8988T (cell line): ENCODE data around the gene HPCA.

Experiments used
- DNase-seq: peaks from one replicate; pipeline ENCODE4 v3.0.0; 2011

Gene HPCA

DNA sequence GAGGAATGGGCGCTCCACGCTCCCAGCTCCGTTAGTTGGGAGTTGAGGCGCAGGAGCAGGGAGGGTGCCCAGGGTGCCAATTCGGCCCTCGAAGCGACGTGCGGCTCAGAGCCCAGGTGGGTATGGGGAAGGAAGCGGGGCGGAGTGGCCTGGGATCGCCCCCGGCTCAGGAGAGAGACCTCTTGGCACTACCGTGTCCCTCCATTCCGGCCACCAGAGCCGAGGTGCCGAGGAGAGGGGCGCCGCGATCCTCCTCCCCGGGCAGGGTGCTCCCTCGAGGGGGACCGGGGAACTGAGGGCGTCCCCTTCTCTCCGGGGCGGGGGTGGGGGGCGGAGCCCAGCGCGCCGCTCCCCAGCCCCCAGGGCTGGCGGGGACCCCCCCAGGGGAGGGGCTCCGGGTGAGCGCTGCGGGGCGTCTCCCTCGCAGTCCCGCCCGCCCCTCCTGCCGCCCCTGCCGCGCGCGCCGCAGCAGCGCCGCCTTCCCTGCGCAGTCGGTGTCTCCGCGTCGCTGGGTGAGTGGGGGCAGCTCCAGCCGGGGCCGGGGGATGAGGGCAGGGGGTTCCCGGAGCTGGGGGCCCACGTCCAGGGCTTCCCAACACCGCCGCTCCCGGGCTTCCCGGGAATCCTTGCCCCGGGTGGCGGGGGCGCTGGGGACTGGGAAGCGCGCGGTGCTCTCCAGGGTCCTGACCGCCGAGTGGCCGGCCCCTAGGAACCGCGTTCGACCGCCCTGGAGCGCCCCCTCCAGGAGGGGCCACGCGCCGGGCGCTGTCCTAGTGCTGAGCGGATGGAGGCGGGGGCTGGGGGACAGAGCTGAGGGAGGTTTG, at the start of gene HPCA:
TSS of gene HPCA (plus strand) at position 488 of the 824 bp plus-strand sequence. CDS start 2,408 bp downstream, outside the sequence.
- peak; percentile 60 for DNase-seq

DNA sequence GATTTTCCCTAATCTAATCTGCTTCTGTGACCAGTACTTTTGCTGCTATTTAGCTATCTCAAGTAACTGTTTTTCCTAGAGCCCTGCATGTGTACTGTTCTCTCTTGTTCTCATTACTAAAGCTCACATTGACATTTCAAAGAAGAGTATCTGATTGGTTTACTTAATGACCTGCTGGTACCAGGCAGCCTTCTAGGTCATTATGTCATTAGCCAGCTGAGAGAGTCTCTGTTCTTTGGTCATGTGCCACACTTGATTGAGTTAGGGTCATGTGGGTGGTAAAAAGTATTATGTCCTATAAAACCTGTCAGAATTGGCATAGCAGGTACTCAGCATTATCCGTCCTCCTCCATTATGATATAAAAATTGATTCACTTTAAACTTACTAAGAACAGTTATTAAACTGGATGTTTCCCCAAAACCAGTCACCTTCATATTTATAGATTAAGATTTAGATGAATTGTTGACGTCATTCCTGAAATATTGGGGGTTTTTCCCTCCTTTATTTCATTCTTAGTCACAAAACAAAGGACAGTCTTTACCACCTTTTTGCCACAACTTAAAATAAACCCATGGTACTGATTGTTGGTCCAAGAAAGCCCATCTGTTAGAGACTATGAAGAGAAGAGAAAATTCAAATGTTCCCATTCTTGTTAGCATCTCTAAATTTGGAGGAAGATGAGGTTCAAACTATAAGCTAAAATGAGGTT, 37.8 kb upstream of the HPCA start:
- no peak for DNase-seq

DNA sequence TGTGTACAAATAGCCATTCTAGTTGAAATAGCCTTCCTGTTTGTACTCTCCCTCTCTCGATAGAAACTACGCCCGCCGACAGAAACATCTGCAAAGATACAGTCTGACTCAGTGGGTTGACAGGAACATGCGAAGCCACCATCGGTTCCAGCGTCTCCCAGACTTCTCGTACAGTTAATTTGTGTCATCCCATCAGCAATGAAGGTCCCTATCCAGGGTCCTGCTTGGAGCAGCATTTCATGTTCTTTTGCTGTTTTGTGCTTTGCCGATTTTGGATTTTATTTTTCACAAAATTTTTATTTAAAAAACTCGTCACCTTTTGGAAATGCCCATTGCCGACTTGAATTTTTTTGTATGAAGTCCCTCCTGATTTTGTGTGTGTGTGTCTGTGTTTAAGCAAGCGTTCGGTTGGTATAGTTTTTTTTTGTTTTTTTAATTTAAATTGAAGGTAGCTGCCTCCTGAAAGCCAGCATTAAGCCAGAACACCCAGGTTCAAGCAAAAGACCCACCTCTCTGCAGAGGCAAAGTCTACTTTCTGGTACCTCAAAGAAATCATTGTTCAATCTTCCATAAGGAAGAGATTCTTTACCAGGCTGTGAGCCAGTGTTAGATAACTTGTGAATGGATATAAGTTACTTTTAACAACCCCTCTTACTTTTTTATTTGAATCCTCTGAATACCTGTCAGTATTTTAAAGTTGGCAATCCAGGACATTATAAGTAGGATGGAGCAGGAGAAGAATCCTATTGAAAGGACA, 30.3 kb upstream of the HPCA start:
- no peak for DNase-seq

DNA sequence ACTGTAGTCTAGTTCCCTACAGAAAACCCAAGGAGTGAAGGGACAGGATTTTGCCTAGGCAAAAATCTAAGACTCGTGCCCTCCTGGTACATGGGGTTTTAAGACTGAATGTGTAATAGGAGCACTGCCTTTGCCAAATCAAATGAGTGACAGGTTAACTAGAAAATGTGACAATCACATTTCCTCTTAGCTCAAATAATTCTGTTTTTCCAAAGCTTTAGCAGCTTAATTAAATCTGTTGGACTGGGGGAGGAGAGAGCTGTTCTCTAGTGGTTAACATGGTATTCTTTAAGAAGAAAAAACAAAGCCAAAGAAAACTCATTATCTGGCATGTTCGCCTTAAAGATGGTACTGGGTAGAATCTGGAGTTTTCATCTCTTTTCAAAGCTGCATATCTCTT, 28.2 kb upstream of the HPCA start:
- DNase-seq, result no peak

DNA sequence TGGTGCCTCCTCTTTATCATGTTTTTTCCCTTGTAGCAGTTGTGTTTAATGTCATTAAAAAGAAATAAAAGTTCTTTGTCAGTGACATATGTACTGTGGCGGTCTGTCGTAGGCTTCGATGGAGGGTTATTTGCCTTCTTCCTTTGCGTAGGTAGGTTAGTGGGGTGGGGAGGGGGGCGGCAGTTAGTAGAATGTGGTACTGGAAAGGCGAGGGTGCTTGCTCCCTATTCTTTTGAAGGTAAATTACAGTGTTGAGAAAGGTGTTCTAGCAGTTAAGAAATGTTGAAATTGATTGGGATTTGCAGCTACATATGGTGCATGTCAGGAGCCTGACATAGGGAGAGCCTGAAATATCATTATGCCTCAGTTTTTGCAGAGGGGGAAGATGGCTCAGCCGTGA, 27.5 kb upstream of the HPCA start:
- DNase-seq, result no peak

DNA sequence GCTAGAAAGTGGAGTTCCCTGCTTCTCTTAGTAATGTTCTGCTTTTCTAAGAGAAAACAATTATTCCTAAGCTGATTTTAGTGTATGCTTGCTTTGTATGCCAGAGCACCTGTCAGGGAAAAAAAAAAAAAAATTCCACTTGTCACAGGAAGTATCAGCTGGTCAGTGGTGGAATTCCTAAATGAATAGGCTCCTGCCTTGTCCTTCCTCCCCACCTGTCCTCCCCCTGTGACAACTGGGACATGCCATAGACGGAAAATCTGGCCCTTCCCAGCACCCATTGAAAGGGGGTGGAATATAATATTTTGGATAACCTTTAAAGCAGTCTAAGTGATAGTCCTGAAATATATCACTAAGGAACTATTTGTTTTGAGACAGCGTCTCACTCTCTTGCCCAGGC, 26.4 kb upstream of the HPCA start:
- no peak for DNase-seq

DNA sequence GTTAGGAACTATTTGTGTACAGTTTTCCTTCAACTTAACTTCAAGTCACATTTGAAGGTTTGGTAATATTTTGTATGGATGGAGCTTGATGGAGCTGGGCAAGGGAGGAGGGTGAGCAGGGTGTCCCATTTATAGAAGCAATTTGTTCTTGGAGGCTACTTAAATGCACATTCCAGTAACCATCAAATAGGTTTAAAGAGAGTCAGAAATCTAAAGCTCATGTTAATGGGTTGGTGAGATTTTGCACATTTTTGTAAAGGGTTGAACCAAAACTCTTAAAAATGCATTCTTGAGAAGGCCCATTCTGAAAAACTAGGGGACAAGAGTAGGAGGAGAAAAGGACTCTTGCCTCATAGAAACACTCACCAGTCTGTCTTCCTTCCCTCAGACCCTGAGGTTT, 25.7 kb upstream of the HPCA start:
- DNase-seq, result no peak

DNA sequence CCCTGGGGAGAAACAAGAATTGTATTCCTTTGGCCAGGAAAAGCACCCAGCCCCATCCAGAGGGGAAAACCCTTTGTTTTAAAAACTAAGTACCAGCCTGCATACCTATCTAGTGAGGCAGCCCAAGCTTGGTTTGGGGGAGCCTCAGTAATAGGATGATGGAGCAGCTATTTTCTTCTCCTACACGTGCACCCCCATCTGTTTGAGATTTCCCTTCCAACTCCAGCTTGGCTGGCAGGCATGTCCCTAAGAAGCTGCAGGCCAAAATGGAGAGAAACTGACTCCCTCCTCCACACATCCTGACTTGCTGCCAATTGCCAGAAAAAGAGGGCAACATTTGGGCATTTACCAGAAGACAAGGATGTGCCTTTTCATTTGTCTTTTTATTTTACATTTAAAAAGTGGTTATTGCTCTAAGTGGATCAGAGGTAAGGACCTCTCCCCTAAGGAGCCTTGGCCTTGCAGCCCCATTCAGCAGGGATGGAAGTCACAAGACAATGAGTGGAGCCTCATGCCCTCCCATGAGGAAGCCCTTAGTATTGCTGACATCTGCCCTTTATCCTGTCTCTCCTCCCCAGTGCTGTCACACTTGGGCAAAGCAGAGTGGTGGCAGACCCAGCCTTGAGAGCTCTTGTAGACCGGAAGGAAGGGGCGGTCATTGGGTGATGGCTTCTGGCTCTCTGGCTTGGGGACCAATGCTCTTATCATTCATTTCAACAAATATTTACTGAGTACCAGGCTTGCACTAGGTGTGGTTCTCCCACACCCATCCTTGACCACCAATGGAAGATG, 24.2 kb upstream of the HPCA start:
- no peak for DNase-seq

DNA sequence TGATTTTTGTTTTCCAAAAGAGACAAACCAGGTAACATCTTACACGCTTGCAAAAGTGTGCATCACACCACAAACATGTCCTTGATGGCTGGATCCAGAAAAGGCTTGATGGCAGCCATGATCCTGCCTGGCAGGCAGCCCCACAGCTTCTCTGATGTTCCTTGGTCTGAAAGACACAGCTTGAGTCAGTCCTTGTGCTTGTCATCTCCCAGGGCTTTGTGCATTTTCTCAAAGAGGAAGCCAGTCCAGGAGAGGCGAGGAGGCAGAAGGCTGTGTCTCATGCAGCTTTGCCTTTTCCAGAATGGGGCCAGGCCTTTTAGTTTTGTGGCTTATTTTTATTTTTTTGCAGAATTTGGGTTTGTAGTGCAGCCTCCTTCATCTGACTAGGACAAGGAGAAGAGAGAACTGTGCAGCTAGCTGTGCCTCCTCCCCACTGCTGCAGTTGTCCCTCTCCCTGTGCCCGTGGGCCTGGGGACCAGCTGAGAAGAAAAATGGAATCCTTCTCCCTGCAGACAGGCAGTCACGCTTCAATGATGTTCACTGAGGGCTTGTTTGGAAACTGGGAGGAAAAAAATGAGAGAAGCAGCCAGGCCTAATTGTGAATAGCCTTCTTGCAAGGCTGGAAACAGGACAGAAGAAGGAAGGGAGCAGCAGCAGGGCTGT, 22.9 kb upstream of the HPCA start:
- no peak for DNase-seq

DNA sequence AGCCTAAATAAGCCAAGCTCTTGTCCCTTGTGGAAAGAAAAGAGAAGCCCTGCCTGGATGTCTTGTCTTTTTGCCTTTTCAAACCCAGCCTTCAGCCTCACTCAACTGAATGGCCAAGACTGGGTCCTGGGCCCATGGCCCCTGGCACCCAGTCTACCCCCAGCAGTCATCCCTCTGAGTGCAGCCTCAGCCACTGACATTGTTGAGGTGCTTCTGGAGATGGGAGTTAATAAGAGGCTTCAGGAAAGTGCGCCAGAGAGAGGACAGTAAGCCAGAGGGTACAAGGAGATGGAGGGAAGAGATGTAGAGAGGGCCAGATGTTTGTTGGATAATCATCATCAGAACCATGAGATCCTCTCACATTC, 22.4 kb upstream of the HPCA start:
- no peak for DNase-seq

DNA sequence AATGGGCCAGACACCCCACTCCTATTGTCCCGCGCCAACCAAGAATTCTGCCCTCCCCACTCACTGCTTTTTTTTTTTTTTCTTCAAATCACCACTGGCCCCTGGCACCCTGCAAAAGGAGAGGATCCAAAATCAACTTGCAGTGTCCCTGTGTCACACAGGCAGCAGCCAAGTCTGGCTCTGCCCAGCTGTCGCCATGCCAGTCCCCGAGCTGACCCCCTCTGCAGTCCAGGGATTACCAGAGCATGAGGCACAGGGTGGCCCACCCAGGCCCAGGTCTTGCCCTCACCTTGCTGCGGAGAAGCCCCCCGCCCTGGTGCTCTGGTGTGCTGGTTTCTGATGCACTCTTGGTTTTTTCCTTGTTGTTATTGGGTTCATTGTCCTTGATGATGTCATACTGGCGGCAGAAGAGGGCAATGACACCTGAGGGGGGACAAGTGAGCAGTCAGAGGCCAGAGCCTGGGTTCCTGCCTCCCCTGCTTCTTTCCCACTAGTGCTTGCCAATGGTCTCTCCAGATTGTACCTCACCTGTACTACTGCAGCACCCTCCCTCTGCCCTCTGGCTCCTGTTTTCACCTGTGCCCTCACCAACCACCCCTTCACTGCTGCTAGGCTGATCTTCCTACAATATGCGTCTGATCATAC, 21.8 kb upstream of the HPCA start:
- DNase-seq, result no peak

DNA sequence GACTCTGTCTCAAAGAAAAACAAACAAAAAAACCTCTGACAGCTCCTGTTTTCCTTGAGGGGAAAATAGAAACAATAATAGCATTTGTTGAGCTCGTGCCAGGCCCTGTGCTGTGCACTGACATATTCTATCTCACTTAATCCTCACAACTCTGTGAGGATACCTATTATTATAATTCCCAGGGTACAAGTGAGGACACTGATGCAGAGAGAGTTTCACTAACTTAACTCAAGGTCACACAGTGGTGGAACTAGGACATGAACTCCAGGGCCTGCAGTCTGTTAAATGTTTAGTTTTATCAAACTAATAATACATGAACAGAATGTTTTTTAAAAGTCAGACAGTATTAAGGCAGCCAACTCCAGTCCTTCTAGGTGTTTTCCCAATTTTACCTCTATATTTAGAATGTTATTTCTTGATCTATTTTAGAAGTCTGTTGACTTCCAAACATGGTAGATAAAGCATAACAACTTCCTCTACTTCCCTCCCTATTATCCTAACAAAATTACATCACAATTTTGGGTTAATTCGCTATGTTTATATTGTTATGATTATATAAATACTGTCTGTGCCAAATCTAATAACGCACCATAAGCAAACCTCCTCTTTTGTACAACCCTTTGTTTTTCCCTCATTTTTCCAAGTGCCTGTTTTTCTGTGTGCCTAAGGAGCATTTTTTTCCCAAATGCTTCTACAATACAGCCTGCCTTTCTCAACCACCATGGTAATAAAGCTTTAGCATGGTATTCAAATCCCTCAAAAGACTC, 20.5 kb upstream of the HPCA start:
- no peak for DNase-seq

DNA sequence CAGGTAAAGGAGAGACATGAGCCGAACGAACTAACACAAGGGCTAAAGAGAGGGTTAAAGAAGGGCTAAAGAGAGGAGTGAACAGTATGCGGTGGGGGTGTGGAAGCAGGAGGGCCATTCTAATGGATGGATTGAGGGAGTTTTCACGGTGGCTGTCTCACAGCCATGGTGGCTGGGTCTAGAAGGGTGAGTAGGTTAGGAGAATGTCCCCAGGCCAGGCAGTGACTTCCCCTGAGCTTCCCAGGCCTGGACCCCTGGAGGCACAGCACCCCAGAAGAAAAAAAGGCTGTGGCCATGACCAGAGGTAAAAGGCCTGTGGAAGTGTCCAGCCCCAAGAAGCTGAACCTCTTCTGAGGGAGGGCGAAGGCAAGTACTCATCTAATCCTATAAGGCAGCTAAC, 19.1 kb upstream of the HPCA start:
- DNase-seq, result no peak

DNA sequence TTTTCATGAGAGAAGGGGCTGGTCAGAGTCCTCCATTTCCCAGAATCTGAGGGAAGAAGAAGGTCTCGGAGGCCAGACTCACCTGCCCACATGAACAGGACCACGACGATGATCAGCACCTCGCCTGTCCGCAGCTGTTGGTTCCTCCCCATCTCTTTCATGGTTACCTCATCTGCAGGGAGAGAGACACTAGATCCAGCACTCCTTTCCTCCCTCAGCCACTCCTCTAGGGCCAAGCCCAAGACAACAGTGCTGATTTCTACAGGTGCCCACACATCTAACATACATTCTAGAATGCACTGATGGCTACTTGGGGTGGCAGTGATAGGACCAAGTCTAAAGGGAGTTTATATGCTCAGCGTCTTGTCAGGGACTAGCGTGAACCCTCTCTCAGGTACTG, 18.6 kb upstream of the HPCA start:
- no peak for DNase-seq

DNA sequence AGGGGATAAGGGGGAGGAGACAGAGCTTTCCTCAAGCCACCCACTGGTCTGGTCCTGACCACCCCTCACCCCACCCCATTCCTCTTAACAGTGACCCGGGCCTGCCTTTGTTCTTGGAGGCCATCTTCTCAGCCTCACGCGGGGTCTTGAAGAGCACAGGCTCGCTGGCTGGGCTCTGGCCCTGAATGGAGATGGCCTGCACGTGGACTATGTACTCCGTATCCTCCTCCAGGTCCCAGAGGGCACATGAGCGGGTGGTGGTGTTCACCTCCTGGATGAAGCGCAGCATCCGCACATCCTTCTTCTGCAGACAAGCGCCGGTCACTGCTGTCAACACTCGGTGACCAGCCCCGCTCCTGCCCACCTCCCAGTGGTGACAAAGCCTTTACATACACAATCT, 18.2 kb upstream of the HPCA start:
- DNase-seq, result no peak

DNA sequence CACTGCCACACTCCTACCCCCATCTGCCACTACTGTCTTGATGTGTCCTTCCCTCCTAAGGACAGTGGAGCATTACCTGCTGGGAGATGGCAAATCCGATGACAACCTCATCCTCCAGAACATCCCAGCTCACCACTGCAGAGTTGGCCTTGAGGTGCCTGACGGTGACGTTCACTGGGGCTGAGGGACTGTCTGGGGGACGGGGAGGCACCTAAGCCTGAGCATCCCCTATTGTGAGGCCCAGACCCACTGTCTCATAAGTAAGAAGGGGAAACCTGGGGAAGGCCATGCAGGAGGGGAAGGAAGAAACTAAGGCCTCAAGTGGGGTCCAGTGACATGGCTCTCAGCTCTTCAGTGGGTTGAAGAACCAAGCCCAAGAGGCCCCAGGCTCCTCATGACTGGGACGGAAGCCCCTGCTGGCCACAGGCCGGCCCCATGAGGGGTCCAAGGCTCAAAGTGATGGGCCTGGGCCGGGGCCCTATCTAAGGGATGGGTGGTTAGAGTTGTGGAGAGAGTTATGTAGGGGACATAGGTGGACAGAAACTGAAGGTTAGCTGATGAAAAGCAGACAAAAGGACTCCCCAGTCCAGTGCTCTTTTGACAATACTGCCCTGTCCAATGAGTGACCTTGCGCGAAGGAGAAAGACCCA, 17.4 kb upstream of the HPCA start:
- no peak for DNase-seq

DNA sequence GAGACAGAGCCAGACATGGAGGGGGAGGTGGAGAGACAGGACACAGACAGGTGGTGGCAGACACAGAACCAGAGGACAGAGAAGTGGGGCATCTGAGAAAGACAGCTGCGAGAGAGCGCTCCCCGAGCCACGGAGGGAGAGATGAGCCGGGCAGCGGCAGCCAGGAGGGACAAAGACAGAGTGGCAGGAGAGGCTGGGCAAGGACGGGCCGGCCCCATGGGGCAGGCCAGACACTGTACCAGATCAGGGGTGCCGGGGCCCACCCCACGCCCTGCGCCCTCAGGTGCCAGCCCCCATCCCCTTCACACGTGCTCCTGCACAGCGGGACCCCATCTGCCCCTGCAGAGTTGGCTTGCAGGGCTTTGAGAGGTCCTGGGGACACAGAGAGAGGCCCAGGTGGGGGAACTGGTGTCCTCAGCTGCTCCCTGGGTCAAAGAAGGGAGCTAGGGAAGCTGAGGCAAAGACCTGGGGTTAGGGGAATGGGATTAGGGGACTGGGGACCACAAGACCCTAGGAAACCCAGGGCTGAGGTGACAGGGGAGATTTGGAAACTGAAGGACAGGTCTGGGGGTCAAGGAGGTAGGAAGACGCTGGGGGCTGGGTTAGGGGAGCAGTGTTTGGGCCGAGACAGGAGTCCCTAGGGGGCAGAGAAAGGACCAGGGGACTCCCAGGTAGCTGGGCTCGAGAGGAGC, 16.2 kb upstream of the HPCA start:
- DNase-seq, result no peak

DNA sequence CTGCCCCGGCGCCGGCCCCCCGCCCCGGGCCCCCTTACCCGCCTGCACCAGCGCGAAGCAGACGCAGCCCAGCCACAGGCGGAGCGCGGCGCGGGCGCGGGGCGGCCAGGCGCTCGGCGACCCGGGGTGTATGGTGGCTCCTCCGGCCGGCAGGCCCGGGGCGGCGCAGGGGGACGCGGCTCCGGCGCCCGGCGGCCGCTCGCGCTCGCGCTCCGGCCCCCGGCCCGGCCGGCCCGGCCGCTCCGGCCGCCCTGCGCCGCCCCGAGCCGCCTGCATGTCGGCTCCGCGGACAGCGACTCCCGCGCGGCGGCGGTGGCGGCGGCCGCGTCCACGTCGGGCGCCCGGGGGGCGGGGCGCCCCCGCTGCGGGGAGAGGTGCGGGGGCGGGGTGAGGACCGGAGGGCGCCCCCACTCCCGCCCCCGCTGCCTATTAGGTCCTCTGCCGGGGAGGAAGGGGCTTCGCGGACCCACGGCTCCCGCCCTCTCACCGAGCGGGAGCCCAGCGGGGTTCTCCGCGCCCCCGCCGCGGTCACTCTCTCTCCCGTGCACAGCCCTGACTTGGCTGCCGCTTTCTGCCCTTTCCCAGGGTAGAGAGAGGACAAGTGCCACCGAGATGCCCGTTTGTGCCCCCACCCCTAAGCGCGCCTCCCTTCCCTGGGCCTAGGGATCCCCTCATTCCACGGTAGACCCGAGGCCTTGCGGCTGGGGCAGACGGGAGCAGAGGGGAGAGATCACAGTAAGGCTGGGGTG, 15.5 kb upstream of the HPCA start, which contains the start of gene FNDC5:
TSS of gene FNDC5 (minus strand) at position 298 of the 749 bp plus-strand sequence.
- no peak for DNase-seq
